ENCODE data around the gene MYBPC2. TPM values are rescaled to one million over a fixed set of nuclear protein-coding genes. Genes with fewer than 3 reads are reported as not detected.
A peak's percentile ranks its signal among the peaks of the same experiment; 100 is the strongest.

MYBPC2 gene
- polyA plus RNA-seq, 5 donors: 0.08 to 2.9 (median 0.36) TPM

DNA sequence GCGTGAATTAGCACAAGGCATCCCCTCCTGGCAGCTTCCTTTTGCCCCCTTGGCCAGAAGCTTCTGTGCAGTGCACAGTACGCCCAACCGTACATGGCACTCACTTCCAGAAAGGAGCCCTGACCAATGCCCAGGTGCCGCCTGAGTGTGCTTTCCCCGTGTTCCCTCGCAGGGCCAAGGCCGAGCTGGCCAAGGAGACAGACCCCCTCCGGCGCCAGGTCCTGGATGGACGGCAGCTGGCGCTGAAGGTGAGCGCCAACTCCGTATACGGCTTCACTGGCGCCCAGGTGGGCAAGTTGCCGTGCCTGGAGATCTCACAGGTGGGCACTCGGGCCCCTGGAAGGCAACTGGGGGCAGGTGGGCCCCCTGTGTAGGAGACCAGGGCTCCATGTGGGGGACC, 23.3 kb upstream of the MYBPC2 start:
- DNase-seq: no peak

DNA sequence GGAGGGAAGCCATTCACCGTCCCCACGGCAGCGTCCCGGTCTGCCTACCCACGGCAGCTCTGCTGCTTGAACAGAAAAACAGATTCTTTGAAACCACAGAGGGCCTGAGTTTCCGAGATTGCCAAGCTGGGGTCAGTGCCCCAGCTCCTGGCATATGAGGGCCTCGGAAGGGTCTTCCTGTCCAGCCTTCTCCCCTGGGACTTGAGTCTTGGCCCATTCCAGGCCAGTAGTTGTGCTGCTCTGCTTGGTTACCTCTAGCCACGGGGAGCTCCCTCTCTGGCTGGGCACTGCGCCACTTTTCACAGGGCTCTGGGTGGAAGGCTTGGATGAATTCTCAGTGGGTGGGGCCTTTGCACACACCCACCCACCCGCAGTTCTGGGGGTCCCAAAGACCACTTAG, 22.6 kb upstream of the MYBPC2 start:
- DNase-seq: no peak

DNA sequence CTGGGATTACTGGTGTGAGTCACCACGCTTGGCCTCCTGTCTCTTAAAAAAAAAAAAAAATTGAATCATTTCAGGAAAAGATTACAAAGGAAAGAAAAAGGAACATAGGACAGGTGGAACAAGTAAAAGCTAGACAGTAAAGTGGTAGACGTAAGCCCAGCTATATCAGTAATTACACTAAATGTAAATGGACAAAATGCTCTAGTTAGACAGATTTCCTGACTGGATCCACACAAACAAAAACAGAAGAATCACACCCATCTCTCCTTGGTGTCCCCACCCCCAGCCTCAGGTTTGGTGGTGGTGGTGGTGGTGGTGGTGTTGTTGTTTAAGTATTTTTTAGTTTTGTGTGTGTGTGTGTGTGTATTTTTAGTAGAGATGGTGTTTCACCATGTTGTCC, 20.3 kb upstream of the MYBPC2 start:
- no peak for DNase-seq

DNA sequence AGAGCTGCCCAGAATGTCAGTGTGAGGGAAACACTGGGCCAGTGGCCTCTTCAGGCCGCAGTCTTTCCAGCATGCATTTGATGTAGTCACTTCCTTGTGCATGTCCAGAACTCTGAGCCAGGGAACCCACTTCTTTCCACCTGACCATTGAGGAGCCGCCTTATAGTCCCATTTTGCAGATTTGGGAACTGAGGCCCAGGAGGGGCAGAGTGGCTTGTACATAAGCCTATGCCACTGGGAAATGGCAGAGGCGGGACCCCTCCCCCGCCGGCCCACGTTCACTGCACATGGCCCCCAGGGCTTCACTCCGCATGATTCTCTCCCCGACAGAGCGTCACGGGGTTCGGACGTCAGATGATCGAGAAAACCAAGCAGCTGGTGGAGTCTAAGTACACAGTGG, 19.6 kb upstream of the MYBPC2 start:
- DNase-seq: no peak

DNA sequence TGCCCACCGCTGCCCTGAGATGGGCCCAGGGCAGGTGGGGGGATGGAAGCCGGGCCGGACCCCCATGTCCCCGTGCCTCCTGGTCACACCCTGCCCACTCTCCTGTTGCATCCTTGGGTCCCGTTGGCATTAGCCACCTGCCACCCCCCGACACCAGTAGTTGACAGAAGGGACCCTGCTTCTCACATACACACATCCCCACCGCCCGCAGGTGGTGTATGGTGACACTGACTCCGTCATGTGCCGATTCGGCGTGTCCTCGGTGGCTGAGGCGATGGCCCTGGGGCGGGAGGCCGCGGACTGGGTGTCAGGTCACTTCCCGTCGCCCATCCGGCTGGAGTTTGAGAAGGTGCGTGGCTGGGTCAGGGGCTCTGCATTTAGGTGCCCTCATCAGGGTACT, 19.2 kb upstream of the MYBPC2 start:
- DNase-seq: no peak

DNA sequence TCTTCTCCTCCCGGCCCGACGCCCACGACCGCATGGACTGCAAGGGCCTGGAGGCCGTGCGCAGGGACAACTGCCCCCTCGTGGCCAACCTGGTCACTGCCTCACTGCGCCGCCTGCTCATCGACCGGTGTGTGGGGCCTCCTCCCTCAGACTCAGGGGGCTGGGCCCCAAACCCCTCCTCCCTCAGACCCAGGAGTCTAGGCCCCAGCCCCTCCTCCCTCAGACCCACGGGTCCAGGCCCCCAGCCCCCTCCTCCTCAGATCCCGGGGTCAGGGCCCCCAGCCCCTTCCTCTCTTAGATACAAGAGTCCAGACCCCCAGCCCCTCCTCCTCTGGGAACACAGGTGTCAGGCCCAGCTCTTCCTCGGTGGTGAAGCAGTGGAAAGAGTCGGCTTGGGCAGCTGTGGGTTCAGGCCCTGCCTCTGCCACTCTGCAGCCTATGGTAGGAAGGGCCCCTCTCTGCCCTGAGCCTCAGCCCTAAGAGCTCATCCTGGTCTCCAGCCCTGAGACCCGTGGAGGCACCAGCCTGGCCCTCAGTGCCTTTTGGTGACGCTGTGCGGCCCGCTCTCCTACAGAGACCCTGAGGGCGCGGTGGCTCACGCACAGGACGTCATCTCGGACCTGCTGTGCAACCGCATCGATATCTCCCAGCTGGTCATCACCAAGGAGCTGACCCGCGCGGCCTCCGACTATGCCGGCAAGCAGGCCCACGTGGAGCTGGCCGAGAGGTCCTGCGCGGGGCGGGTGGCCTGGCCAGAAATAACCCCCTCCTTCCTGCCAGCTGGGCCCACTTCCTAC, 17.6 kb upstream of the MYBPC2 start:
- DNase-seq: peak; percentile 45 to 46

DNA sequence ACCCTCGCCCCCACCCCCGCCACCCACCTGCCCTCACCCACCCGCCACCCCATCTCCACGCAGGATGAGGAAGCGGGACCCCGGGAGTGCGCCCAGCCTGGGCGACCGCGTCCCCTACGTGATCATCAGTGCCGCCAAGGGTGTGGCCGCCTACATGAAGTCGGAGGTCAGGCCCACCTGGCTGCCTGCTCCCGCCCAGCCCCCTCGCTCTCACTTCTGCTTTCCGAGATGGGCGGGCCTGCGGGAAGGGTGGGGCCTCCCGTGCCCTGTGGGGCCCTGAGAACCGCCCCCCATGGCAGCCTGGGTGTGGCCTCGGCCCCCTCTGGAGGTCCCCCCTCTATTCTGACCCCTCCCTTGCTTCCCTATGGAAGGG, 17.0 kb upstream of the MYBPC2 start:
- no peak for DNase-seq

DNA sequence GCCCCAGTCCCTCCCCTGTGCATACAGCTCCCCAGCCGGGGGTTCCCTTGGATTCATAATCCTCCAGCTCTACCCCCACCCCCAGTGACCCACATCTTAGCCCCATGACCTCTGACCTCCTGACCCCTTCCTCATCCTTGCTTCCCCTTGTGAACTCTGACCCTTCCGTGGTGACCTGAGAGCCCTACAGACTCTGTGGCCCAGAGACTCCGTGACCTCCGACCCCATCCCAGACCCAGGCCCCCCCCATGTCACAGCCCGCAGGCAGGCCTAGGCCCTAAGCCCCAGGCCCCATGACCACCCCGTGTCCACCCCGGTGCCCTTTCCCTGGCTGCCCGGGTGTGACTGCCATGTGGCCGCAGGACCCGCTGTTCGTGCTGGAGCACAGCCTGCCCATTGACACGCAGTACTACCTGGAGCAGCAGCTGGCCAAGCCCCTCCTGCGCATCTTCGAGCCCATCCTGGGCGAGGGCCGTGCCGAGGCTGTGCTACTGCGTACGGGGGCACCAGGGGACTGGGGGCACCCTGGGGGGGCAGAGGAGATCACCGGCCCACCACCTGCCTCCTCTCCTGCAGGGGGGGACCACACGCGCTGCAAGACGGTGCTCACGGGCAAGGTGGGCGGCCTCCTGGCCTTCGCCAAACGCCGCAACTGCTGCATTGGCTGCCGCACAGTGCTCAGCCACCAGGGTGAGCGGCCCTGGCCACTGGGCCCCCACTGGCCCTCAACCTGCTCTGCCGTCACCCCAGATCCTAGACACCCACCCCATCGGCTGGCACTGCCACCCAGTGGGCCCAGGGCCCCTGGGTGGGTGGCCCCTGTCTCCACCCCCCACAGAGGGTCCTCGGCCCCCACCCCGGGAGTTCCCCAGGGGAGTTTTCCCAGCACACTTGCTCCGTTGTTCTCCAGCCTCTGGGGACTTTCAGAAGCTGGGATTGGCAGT, 16.4 kb upstream of the MYBPC2 start:
- DNase-seq: no peak

DNA sequence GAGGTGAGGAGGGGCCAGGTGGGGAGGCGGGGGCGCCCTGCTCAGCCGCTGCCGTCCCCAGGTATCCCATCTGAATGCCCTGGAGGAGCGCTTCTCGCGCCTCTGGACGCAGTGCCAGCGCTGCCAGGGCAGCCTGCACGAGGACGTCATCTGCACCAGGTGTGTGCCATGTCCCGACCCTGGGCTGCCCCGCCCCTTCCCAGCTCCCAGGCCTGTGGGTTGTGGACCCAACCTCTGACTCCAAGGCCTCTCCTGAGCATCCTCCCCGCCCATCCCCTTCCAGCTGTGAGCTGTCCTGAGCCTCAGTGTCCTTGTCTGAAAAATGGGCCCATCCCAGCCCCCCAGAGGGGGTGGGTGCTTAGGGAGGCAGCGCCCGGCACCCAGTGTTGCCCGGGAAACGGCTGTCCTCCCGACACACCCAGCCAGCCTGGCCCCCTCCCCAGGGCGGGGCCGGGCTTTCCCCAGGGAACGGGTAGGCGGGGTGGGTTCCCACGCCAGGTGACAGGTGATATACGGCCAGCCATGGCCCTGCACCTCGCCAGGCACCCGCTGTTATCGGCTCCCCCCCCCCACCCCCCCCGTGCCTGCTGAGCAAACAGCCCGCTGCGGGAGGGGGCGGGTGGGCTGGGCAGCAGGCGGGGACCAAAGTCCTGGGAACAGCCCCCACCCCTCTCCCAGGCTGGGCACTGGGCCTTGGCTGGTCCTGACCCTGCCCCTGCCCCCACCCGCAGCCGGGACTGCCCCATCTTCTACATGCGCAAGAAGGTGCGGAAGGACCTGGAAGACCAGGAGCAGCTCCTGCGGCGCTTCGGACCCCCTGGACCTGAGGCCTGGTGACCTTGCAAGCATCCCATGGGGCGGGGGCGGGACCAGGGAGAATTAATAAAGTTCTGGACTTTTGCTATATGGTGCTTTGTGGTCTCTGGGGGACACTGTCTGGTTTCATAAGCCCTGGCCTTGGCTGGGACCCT, 15.3 kb upstream of the MYBPC2 start:
- DNase-seq: no peak

DNA sequence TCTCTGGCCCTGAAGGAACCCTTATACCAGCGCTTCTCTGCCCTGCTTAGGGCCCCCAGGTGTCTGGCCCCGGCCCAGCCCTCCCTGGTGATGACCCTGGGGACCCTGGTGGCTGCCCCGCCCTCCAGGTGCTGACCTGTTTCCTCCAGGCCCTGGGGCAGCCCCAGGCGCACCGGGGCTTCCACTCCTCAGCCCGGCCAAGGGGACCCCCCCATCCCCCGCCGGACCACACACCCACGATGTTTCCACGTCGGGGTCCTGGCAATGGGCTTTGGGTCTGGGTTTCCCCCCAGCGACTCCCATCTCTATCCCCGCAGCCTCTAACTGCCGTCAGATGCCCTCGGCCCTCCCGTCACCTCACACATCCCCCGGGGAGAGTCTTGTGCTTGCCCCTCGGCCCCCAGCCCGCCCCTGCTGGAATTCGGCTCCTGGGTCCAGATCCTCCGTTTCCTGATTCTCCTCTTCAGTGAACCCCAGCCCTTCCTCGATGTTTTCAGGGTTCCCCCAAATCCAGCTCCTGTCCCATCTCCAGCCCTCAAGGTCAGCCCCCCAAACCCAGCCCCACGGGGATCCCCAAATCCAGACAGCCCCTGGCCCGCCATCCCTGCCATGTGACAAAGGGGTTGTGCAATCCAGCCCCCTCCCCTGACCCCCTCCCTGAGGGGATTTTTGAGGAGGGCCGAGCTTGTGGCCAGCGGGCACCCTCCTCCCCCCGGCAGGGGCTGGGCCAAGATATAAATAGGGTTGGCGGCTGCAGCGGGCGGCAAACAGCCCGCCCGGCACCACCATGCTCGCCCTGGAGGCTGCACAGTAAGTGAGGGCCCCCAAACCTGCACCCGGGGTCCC, 14.3 kb upstream of the MYBPC2 start, which contains the start of gene SPIB:
Gene SPIB, plus strand, starts transcription at position 763 of the 846 bp plus-strand sequence. Its CDS starts 25 bp downstream, at position 788.
- DNase-seq: no peak

DNA sequence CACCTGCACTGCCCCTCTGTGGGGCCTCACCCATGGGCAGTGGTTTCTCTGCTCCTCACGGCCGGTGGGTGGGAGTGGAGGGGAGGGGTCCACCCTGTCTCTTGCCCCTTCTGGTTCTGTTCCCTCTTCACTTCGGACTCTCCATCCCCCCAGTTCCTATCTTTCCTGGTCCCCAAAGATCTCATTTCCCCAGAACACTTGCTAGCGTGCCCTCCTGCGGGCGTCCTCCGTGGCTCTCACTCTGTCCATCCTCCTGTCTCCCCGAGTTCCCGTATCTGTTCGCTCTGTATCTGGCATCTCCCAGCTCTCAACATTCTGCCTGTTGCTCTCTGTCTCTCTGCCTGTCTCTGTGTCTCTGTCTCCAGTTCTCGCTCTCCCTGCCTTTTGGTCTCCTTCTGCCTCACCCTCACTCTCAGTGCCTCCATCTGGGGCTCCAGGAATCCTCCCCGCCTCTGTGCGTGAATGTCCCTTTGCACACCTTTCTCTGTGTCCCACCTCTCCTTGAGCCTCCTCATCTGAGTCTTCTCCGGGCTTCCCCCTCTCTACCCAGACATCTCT, 13.6 kb upstream of the MYBPC2 start:
- no peak for DNase-seq

DNA sequence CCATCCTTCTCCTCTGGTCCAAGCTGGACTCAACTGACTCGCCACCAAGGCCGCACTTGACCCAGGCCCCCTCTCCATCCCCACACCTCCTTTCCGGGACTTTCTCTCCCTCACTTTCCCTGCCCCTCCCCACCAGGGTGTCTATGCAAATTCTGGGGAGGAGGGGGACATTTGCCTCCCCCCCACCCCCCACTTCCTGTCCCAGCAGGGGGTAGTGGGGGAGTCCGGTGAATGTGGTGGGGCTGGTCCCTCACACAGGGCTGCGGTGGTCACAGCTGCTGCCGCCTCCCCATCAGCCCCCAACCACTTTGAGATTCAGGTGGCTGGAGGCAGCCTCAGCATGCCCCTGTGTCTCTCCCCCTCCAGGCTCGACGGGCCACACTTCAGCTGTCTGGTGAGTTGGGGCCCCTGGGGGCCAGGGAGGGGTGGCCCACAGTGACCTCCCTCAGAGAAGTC, 13.1 kb upstream of the MYBPC2 start:
- no peak for DNase-seq

DNA sequence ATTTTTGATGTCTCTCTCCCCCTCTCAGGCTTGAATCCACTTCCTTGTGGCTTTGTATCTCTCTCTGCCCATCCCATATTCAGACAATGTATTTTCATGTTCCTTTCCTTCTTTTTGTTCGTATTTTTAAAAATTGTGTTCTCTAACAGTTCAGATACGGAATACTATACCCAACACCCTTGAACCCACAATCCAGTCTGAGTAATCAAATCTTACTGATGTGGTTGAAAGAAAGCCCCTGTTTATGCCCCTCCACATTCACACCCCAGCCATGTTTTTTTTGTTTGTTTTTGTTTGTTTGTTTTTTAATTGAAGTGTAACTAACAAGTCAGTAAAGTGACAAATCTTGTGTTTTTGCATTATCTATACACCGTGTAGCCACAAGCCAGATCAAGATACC, 12.6 kb upstream of the MYBPC2 start:
- no peak for DNase-seq

DNA sequence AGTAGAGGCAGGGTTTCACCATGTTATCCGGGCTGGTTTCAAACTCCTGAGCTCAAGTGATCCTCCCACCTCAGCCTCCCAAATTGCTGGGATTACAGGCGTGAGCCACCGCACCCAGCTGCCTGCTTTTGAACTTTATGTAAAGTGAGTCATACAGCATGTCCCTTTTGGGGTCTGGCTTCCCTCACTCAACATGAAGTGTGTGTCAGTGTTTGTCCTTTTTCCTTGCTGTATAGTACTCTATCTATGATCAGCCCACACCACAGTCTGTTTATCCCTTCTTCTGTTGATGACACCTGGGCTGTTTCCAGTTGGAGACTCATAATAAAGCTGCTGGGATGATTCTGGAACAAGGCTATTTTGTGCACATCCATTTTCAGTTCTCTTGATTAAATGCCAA, 11.9 kb upstream of the MYBPC2 start:
- no peak for DNase-seq

DNA sequence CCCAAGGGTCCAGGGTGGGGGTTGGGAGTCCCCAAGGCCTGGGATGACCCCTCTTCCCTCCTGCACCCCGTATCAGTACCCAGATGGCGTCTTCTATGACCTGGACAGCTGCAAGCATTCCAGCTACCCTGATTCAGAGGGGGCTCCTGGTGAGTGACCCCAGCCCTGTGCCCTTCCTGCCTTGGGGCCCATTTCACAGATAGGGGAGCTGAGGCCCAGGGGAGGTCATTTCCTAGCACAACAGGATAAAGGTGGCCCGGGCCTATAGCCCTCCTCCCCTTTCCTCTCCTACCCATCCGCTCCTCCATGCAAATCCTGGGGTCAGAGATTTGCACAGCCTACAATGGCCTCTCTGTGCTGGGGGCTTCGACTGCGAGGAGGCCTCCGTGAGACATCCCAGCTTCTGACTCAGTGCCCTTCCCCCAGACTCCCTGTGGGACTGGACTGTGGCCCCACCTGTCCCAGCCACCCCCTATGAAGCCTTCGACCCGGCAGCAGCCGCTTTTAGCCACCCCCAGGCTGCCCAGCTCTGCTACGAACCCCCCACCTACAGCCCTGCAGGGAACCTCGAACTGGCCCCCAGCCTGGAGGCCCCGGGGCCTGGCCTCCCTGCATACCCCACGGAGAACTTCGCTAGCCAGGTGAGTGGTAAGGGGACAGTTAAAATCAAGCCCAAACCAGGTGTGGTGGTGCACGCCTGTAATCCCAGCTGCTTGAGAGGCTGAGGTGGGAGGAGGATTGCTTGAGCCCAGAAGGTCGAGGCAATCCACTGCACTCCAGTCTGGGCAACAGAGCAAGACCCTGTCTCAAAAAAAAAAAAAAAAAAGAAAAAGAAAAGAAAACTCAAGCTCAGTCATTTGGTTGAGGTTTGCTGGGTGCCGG, 10.1 kb upstream of the MYBPC2 start:
- no peak for DNase-seq

DNA sequence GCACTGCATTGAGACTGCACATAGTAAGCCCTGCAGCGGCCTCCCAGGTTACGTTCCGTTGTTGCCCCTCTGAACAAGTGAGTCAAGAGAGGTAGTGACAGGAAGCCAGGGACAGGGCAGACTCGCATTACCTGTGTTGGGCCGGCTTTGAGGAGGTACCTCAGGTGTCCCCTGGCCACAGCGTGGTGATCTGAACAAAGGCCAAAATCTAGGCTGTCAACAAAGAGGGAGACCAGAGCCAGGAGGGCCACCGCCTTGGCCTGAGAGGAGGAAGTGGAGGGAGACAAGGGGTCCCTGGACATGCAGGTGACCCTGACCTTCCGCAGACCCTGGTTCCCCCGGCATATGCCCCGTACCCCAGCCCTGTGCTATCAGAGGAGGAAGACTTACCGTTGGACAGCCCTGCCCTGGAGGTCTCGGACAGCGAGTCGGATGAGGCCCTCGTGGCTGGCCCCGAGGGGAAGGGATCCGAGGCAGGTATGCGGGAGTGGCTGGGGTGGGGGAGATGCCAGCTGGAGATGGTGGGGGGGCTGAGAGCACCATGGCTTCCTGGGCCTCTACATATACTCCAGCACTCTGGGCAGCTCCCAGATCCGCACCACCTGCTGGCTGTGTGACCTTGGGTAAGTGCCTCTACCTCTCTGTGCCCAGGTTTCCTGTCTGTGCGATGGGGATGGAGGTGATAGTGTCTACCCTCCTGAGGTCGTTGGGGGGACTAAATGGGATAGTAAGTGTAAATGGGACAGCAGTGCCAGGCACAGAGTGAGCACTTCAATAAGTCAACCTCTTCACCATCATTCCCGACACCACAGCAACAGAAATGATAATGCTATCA, 9.2 kb upstream of the MYBPC2 start:
- DNase-seq: no peak

DNA sequence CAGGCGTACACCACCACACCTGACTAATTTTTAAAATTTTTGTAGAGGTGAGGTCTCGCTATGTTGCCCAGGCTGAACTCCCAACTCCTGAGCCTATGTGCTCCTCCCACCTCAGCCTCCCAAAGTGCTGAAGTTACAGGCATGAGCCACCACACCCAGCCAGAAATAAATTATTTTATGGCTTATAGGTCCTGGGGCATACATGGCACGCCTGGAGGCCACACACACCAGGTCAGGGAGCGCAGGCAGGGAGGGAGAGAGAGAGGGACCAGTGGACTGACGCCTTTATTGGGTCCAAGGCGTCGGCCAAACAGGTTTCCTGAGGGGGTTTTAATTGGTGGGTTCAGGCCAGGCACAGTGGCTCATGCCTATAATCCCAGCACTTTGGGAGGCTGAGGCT, 7.1 kb upstream of the MYBPC2 start:
- DNase-seq: no peak

DNA sequence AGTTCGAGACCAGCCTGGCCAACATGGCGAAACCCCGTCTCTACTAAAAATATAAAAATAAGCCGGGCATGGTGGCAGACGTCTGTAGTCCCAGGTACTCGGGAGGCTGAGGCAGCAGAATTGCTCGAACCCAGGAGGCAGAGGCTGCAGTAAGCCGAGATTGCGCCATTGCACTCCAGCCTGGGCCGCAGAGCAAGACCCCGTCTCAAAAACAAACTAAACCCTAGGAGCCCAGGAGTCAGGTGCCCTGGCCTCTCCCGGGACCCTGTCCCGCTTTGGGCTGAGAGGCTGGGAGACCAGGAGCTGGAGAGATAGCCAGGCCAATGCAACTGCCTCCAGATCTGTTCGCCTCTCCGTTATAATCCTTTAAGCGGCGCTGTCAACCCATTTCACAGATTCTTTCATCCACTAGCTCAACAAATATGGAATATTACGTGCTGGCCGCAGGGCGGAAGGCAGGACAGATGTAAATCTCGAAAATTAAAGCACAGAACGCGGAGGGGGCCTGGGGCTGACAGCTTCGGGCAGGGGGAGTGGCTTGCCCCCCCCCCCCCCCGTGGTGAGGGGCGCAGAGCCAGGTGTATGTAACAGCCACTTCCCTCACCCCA, 5.3 kb upstream of the MYBPC2 start:
- no peak for DNase-seq

Measured in right lung (tissue), 5 donors.